Tibial nerve (tissue), 4 donors: ENCODE data around the gene KCNK10. TPM values are rescaled to one million over a fixed set of nuclear protein-coding genes. Genes with fewer than 3 reads are reported as not detected.

Experiments used
- DNase-seq, 2 donors: peaks; one replicate each; pipeline ENCODE4 v3.0.0-alpha.2; 2019; ENCODE audit warnings: low spot score in 2 of 2
- H3K27ac ChIP-seq, 4 donors: fragments of 200-600 bp; sonication (generic) in 3 of 4; one replicate each; pipeline ENCODE4 v1.5.1; 2017 to 2019; ENCODE audit warnings: mild to moderate bottlenecking in 1 of 4
- H3K27me3 ChIP-seq, 2 donors: fragments of 200-600 bp; sonication (generic) in 1 of 2; one replicate each; pipeline versions ENCODE4 v1.5.1 to v1.6.0; 2017 to 2019
- H3K36me3 ChIP-seq, 3 donors: fragments of 200-600 bp; sonication (generic); one replicate each; pipeline ENCODE4 v1.5.1; 2018 to 2019
- H3K4me1 ChIP-seq, 4 donors: fragments of 200-600 bp; sonication (generic) in 3 of 4; one replicate each; pipeline ENCODE4 v1.5.1; 2017 to 2019
- H3K4me3 ChIP-seq, 4 donors: fragments of 200-600 bp; sonication (generic) in 3 of 4; one replicate each; pipeline ENCODE4 v1.5.1; 2017 to 2019; ENCODE audit warnings: mild to moderate bottlenecking in 1 of 4, moderate library complexity in 1 of 4
- H3K9me3 ChIP-seq, 4 donors: fragments of 200-600 bp; sonication (generic) in 3 of 4; one replicate each; pipeline ENCODE4 v1.5.1; 2017 to 2019
- CTCF ChIP-seq, 5 experiments: fragments of 200-600 bp in 3 of 5; fragments of 450-650 bp in 2 of 5; sonication (generic) in 3 of 5; IDR thresholded peaks; one replicate each; pipeline ENCODE4 v1.5.1; 2016 to 2019; ENCODE audit warnings: antibody characterized with exemption in 5 of 5, mild to moderate bottlenecking in 3 of 5, moderate library complexity in 2 of 5
- EP300 ChIP-seq, 2 donors: sonication (generic); formaldehyde crosslinking; IDR thresholded peaks; one replicate each; pipeline ENCODE4 v1.6.1; 2017; ENCODE audit warnings: antibody characterized with exemption in 2 of 2, mild to moderate bottlenecking in 1 of 2
- POLR2A ChIP-seq, 2 donors: fragments of 450-650 bp; IDR thresholded peaks; one replicate each; pipeline ENCODE4 v1.6.1; 2017; ENCODE audit warnings: antibody characterized with exemption in 2 of 2, mild to moderate bottlenecking in 2 of 2, moderate library complexity in 2 of 2
- WGBS, 2 donors: methylation state at CpG; one replicate each; pipeline ENCODE4 v1.1.5; 2018; 5-methylcytosine and 5-hydroxymethylcytosine counted together
- total RNA-seq, 4 donors: library from RNA; depleted of rRNA; stranded (reverse); fragments of >200 nt; gene quantifications; one replicate each; pipeline ENCODE4 v1.1.0, GENCODE V29; 2016

KCNK10 gene
- total RNA-seq, 4 donors from 2014 or later, result not detected

- Histone ChIP-seq H3K4me1 (no peaks in the 10 kb centered on the region), H3K27ac (no peak overlapping the region), H3K36me3 (no peaks in the 10 kb centered on the region), H3K27me3 (no peaks in the 10 kb centered on the region), H3K4me3 (no peak overlapping the region), H3K9me3 (no peaks in the 10 kb centered on the region)
- TF ChIP-seq EP300 (IDR thresholded peaks at IDR 0.05) (no peak), POLR2A (IDR thresholded peaks at IDR 0.05) (no peak), CTCF (IDR thresholded peaks at IDR 0.05) (no peak)
- DNase-seq, result no peak
- WGBS, 2 donors, result 65 to 70% methylated on average over 4 of the region's 4 CpGs
These were observed 65.0 kb downstream of the KCNK10 start for GRCh38 chr14:88258021-88258420.

- 57 to 59% methylated on average over 9 of the region's 9 CpGs for WGBS, 2 donors
- no peak overlapping the region for H3K27ac ChIP-seq
- no peaks in the 10 kb centered on the region for H3K36me3 ChIP-seq
- H3K4me1 ChIP-seq, result no peaks in the 10 kb centered on the region
- H3K9me3 ChIP-seq, result no peaks in the 10 kb centered on the region
- no peak for DNase-seq
- TF ChIP-seq EP300 (IDR thresholded peaks at IDR 0.05), result no peak
- TF ChIP-seq POLR2A (IDR thresholded peaks at IDR 0.05), result no peak
- no peak for TF ChIP-seq CTCF (IDR thresholded peaks at IDR 0.05)
- H3K27me3 ChIP-seq, result no peaks in the 10 kb centered on the region
- no peak overlapping the region for H3K4me3 ChIP-seq
These were observed 65.8 kb downstream of the KCNK10 start for GRCh38 chr14:88256997-88257950.

DNA sequence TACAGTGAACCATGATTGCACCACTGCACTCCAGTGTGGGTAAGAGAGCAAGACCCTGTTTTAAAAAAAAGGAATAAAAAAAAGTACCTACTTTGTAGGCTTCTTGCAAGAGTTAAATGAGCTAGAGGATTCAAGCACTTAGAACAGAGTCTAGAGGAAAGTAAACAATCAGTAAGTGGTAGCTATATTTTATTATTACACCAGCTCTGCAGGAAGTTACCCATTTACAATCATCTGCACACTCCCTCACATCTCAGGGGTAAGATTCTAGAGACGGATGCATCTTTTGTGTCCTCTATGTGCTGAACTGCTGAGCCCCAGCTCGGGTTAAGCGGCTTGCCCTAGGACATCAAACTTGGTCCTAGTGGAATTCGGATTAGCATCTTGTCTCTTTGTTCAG is 67.3 kb downstream of the KCNK10 start:
- Histone ChIP-seq H3K27me3 (no peaks in the 10 kb centered on the region), H3K4me1 (no peaks in the 10 kb centered on the region), H3K27ac (no peak overlapping the region), H3K4me3 (no peak overlapping the region), H3K9me3 (no peaks in the 10 kb centered on the region), H3K36me3 (no peaks in the 10 kb centered on the region)
- TF ChIP-seq POLR2A (IDR thresholded peaks at IDR 0.05) (no peak), CTCF (IDR thresholded peaks at IDR 0.05) (no peak), EP300 (IDR thresholded peaks at IDR 0.05) (no peak)
- no peak for DNase-seq
- WGBS, 2 donors, result 51 to 57% methylated on average over 4 of the region's 4 CpGs

- TF ChIP-seq CTCF (IDR thresholded peaks at IDR 0.05) (no peak), EP300 (IDR thresholded peaks at IDR 0.05) (no peak), POLR2A (IDR thresholded peaks at IDR 0.05) (no peak)
- no peak overlapping the region for H3K27ac ChIP-seq
- H3K4me3 ChIP-seq, result no peak overlapping the region
- H3K4me1 ChIP-seq, result no peaks in the 10 kb centered on the region
- DNase-seq, result no peak
- no peaks in the 10 kb centered on the region for H3K27me3 ChIP-seq
- no peaks in the 10 kb centered on the region for H3K36me3 ChIP-seq
- 75 to 80% methylated on average over 1 of the region's 1 CpG for WGBS, 2 donors
- no peaks in the 10 kb centered on the region for H3K9me3 ChIP-seq
These were observed 67.9 kb downstream of the KCNK10 start for GRCh38 chr14:88255196-88255595.

DNA sequence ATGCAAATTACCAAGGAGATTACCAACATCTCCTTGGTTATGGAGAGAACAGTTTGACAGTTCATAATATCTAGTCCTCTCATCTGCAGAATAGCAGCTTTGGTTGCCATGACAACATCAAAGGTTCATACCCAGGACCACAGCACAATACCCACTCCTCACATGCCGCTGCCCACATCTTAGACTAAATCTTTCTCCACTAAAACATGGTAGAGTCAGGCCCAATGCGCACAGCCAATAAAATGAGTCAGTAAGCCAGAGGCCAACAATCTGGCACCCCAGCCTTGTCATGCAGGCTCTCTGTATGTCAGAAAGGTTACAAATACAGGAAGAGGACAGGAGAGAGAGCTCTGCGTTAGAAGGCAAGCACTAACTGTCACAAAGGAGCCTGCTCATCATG is 70.6 kb downstream of the KCNK10 start:
- Histone ChIP-seq H3K27ac (no peak overlapping the region), H3K9me3 (no peaks in the 10 kb centered on the region), H3K36me3 (no peaks in the 10 kb centered on the region), H3K4me1 (no peaks in the 10 kb centered on the region), H3K27me3 (no peaks in the 10 kb centered on the region), H3K4me3 (no peak overlapping the region)
- no peak for TF ChIP-seq EP300 (IDR thresholded peaks at IDR 0.05)
- no peak for TF ChIP-seq CTCF (IDR thresholded peaks at IDR 0.05)
- no peak for TF ChIP-seq POLR2A (IDR thresholded peaks at IDR 0.05)
- 63 to 76% methylated on average over 3 of the region's 3 CpGs for WGBS, 2 donors
- DNase-seq, result no peak
